Thymus (tissue), 11 donors: ENCODE results near the gene CDHR2. TPM values are rescaled to one million over a fixed set of nuclear protein-coding genes. Genes with fewer than 3 reads are reported as not detected.

Source experiments
- DNase-seq, 9 donors: peaks; one replicate each; pipeline ENCODE4 v3.0.0-alpha.2; 2013; ENCODE audit warnings: low spot score in 9 of 9, low read depth in 6 of 9, missing footprints in 1 of 9
- H3K27ac ChIP-seq, 2 donors: one replicate each; pipeline ENCODE4 v1.5.1; 2013; ENCODE audit warnings: control low read depth in 1 of 2, low read depth in 1 of 2, low read length in 1 of 2, mild to moderate bottlenecking in 1 of 2, moderate library complexity in 1 of 2
- H3K27me3 ChIP-seq, 2 donors: one replicate each; pipeline ENCODE4 v1.5.1; 2013; ENCODE audit warnings: low read length in 1 of 2; ENCODE audit not compliant: control insufficient read depth in 2 of 2, insufficient read depth in 1 of 2
- H3K36me3 ChIP-seq, 2 donors: one replicate each; pipeline ENCODE4 v1.5.1; 2013; ENCODE audit warnings: low read length in 1 of 2, mild to moderate bottlenecking in 1 of 2, moderate library complexity in 1 of 2; ENCODE audit not compliant: control insufficient read depth in 2 of 2, insufficient read depth in 2 of 2
- H3K4me1 ChIP-seq, 2 donors: one replicate each; pipeline ENCODE4 v1.5.1; 2013; ENCODE audit warnings: low read length in 2 of 2; ENCODE audit not compliant: control insufficient read depth in 2 of 2, insufficient read depth in 2 of 2
- H3K4me3 ChIP-seq, 2 donors: one replicate each; pipeline ENCODE4 v1.5.1; 2013; ENCODE audit warnings: low read length in 2 of 2, control low read depth in 1 of 2, mild to moderate bottlenecking in 1 of 2
- H3K9me3 ChIP-seq, 2 donors: one replicate each; pipeline ENCODE4 v1.5.1; 2013; ENCODE audit warnings: low read length in 1 of 2, mild to moderate bottlenecking in 1 of 2; ENCODE audit not compliant: control insufficient read depth in 2 of 2, insufficient read depth in 1 of 2
- WGBS: extraction: QIAGEN DNeasy Blood & Tissue Kit; methylation state at CpG from one replicate; pipeline ENCODE4 v1.1.7; 2013; 5-methylcytosine and 5-hydroxymethylcytosine counted together
- polyA plus RNA-seq: library from polyadenylated mRNA; stranded (reverse); fragments of 200-250 nt; gene quantifications from one replicate; pipeline ENCODE4 v1.2.3, GENCODE V29; 2013
- total RNA-seq: library from RNA; stranded (reverse); fragments of 120-200 nt; gene quantifications from one replicate; pipeline ENCODE4 v1.2.4, GENCODE V29; 2013
- donor health status: healthy.

CDHR2 gene
- total and polyA plus RNA-seq, 2 donors, result 0.07 to 0.33 TPM

DNA sequence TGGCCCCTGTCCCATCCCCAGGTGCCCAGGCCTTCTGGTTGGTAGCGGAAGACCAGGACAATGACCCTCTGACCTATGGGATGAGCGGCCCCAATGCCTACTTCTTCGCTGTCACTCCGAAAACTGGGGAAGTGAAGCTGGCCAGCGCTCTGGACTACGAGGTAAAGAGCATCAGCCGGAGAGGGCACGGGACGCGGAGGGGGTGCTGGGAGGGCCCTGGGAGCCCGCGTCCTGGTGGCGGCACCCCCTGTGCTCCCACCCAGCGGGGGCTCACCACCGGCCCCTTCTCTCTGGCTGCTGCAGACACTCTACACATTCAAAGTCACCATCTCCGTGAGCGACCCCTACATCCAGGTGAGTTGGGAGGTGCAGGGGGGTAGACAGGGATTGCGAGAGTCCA, 19.5 kb downstream of the CDHR2 start:
- peaks cover 0 to 10% of the 10 kb centered on the region in 2 donors for H3K27me3 ChIP-seq

DNA sequence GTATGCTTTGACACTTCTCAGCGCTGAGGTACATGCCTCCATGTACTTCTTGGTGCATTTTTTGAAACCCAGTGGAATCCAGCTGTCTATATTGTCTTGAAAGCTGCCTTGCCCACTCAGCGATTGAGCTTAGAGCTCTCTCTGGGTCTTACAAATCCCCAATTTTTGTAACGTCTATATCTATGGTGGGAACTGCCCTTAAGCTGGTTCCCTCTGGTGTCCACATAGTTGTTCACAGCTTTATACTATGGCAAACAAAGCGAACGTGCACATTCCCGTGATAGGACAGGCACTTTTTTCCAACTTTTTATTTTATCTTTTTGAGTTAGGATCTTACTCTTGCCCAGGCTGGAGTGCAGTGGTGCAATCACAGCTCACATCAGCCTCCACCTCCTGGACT, 20.9 kb downstream of the CDHR2 start:
- Histone ChIP-seq H3K4me3 (no peak overlapping the region), H3K27ac (no peak overlapping the region), H3K4me1 (no peaks in the 10 kb centered on the region), H3K27me3 (peaks cover 0 to 12% of the 10 kb centered on the region in 2 donors), H3K9me3 (no peaks in the 10 kb centered on the region), H3K36me3 (no peaks in the 10 kb centered on the region)
- no peak for DNase-seq
- 64% methylated on average over 6 of the region's 6 CpGs for WGBS

More for the DNA sequence above, 19.5 kb downstream of the CDHR2 start:
- DNase-seq, result no peak
- no peaks in the 10 kb centered on the region for H3K36me3 ChIP-seq
- WGBS, result 90% methylated on average over 18 of the region's 18 CpGs
- no peak overlapping the region for H3K4me3 ChIP-seq
- H3K27ac ChIP-seq, result no peak overlapping the region
- H3K9me3 ChIP-seq, result no peaks in the 10 kb centered on the region
- H3K4me1 ChIP-seq, result no peaks in the 10 kb centered on the region

DNA sequence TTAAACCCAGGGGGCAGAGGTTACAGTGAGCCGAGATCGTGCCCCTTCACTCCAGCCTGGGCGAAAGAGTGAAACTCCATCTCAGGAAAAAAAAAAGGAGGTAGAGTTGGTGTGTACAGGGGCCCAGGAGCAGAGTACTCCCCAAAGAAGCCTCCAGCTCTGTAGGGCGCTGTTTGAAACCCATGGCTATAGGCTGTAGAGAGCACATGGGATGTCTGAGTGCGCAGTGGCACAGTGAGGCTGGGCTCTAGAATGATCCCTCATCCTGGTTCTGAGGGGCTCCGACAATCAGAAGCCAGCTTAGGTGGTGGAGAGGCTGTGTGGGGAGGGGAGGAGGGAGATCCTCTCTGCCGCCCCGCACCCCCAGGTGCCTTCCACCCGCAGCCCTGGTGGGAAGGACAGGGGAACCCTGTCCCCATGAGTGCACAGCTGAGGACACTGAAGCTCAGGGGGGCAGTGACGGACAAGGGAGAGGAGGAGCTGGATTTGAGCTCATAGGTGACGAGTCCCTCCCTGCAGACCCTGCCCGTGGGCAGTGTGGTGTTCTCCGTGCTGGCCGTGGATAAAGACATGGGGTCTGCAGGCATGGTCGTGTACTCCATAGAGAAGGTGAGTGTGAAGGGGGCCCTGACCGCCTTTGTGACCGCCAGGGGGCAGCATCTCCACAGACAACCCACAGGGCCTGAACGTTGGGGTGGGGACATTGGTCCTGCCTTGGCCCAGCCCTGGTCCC, 24.6 kb downstream of the CDHR2 start:
- Histone ChIP-seq H3K4me1 (no peaks in the 10 kb centered on the region), H3K27me3 (peaks cover 0 to 12% of the 10 kb centered on the region in 2 donors), H3K4me3 (no peak overlapping the region), H3K9me3 (no peaks in the 10 kb centered on the region), H3K36me3 (no peaks in the 10 kb centered on the region), H3K27ac (no peak overlapping the region)
- 49% methylated on average over 18 of the region's 18 CpGs for WGBS
- DNase-seq, result peak in 7 of 9 donors; percentile 14 to 72 (median 49)

DNA sequence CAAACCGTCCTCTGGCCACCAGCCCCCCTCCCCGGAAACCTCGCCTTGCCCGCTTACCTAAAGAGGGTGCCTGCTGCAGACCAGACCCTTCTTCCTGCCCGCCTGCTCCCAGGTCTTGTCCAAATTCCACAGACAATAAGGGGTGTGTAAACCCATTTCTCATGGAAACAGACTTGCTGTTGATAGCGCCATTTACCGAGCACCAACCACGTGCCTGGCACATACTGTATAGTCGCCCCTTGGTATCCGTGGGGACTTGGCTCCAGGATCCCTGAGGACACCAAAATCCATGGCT, 25.1 kb downstream of the CDHR2 start:
- DNase-seq, result no peak
- Histone ChIP-seq H3K4me1 (no peaks in the 10 kb centered on the region), H3K27ac (no peak overlapping the region), H3K27me3 (peaks cover 0 to 12% of the 10 kb centered on the region in 2 donors), H3K36me3 (no peaks in the 10 kb centered on the region), H3K9me3 (no peaks in the 10 kb centered on the region), H3K4me3 (no peak overlapping the region)
- WGBS, result 58% methylated on average over 10 of the region's 10 CpGs

DNA sequence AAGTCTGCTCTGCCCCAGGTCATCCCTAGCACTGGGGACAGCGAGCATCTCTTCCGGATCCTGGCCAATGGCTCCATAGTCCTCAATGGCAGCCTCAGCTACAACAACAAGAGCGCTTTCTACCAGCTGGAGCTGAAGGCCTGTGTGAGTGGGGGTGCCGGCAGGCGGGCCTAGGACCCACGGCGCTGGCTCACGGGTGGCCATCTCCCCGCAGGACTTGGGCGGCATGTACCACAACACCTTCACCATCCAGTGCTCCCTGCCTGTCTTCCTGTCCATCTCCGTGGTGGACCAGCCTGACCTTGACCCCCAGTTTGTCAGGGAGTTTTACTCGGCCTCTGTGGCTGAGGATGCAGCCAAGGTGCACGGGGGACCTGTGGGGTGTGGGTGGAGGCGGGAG, 25.9 kb downstream of the CDHR2 start:
- 95% methylated on average over 14 of the region's 14 CpGs for WGBS
- H3K36me3 ChIP-seq, result no peaks in the 10 kb centered on the region

DNA sequence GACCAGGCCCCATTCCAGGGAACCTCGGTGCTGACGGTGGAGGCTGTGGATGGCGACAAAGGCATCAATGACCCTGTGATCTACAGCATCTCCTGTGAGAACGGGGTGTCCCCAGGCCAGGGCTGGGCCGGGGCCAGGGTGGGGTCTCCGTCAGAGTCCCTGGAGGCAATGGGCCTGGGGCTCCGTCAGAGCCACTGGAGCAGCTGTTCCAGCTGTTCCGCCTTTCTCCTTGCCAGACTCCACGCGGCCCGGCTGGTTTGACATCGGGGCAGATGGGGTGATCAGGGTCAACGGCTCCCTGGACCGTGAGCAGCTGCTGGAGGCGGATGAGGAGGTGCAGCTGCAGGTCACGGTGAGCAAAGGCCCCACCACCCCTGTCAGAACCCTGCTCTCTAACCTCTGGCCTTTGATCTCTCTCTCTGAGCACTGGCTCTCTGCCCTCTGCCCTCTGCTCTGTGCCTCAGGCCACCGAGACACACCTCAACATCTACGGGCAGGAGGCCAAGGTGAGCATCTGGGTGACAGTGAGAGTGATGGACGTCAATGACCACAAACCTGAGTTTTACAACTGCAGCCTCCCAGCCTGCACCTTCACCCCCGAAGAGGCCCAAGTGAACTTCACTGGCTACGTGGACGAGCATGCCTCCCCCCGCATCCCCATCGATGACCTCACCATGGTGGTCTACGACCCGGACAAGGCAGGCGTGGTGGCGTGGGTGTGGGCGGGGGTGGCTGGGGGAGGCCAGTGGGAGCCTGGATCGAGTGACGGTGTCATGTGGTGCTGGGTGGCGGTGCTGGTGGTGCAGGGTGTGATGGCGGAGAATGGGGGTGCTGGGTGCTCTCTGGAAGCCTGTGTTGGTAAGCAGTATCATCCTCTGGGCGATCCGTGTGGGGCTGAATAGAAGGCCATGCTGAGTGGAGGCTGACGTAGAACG, 26.6 kb downstream of the CDHR2 start:
- no peaks in the 10 kb centered on the region for H3K36me3 ChIP-seq
- WGBS, result 96% methylated on average over 37 of the region's 37 CpGs
- H3K4me1 ChIP-seq, result no peaks in the 10 kb centered on the region
- DNase-seq, result no peak
- no peak overlapping the region for H3K4me3 ChIP-seq
- no peaks in the 10 kb centered on the region for H3K9me3 ChIP-seq
- peaks cover 0 to 15% of the 10 kb centered on the region in 2 donors for H3K27me3 ChIP-seq
- H3K27ac ChIP-seq, result no peak overlapping the region

More for the DNA sequence above, 25.9 kb downstream of the CDHR2 start:
- Histone ChIP-seq H3K4me1 (no peaks in the 10 kb centered on the region), H3K27me3 (peaks cover 0 to 15% of the 10 kb centered on the region in 2 donors), H3K4me3 (no peak overlapping the region), H3K27ac (no peak overlapping the region), H3K9me3 (no peaks in the 10 kb centered on the region)
- no peak for DNase-seq

DNA sequence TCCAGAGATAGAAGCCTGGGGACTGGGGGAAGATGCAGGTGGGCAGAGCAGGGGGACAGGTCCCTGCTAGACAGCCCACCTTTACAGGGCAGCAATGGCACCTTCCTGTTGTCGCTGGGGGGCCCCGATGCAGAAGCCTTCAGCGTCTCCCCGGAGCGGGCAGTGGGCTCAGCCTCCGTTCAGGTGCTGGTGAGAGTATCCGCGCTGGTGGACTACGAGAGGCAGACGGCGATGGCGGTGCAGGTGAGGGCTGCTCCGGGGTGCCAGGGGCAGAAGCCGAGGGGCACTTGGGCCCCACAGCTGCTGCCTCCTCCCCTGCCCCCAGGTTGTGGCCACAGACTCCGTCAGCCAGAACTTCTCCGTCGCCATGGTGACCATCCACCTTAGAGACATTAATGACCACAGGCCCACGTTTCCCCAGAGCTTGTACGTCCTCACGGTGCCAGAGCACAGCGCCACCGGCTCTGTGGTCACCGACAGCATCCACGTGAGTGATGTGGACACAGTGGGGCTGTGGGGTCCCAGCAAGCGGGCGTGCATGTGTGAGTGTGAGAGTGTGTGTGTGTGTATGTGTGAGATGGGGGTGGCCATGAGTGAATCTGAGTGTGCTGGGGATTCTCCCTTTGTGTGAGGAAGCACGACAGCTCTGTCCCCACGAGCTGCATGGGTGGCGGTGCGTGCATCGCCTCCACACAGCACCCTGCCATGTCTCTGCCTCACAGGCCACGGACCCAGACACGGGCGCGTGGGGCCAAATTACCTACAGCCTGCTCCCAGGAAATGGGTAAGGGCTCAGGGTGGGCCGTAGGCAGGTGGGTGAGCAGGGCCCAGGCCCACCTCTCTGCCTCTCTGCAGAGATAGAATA, 28.4 kb downstream of the CDHR2 start:
- peaks cover 0 to 13% of the 10 kb centered on the region in 2 donors for H3K27me3 ChIP-seq
- H3K27ac ChIP-seq, result no peak overlapping the region
- no peaks in the 10 kb centered on the region for H3K4me1 ChIP-seq
- 91% methylated on average over 36 of the region's 36 CpGs for WGBS
- no peak overlapping the region for H3K4me3 ChIP-seq
- H3K36me3 ChIP-seq, result no peaks in the 10 kb centered on the region
- no peak for DNase-seq
- H3K9me3 ChIP-seq, result no peaks in the 10 kb centered on the region

DNA sequence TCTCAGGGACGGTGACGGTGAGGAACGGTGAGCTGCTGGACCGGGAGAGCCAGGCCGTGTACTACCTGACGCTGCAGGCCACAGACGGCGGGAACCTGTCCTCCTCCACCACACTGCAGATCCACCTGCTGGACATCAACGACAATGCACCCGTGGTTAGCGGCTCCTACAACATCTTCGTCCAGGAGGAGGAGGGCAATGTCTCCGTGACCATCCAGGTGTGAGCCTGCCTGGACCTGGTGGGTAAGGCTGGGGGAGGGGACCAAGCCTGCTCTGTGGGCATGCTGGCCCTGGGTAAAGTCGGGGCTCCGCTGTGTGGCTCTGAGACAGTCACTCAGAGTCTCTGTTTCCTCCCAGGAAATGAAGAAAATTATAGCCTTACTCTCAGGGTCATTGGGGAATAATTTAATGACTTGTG, 29.3 kb downstream of the CDHR2 start:
- Histone ChIP-seq H3K27me3 (peaks cover 0 to 8% of the 10 kb centered on the region in 2 donors), H3K4me1 (no peaks in the 10 kb centered on the region), H3K4me3 (no peak overlapping the region), H3K9me3 (no peaks in the 10 kb centered on the region), H3K36me3 (no peaks in the 10 kb centered on the region), H3K27ac (no peak overlapping the region)
- peak in 2 of 9 donors; percentile 40 to 43 for DNase-seq
- 58% methylated on average over 15 of the region's 15 CpGs for WGBS
